ENCODE results near the gene HAS3.
"Not testable (repeated sequence)": the region's sequence is repeated elsewhere in the genome, so short reads cannot be mapped to it uniquely, and the experiment has no call there.

The HAS3 gene

DNA sequence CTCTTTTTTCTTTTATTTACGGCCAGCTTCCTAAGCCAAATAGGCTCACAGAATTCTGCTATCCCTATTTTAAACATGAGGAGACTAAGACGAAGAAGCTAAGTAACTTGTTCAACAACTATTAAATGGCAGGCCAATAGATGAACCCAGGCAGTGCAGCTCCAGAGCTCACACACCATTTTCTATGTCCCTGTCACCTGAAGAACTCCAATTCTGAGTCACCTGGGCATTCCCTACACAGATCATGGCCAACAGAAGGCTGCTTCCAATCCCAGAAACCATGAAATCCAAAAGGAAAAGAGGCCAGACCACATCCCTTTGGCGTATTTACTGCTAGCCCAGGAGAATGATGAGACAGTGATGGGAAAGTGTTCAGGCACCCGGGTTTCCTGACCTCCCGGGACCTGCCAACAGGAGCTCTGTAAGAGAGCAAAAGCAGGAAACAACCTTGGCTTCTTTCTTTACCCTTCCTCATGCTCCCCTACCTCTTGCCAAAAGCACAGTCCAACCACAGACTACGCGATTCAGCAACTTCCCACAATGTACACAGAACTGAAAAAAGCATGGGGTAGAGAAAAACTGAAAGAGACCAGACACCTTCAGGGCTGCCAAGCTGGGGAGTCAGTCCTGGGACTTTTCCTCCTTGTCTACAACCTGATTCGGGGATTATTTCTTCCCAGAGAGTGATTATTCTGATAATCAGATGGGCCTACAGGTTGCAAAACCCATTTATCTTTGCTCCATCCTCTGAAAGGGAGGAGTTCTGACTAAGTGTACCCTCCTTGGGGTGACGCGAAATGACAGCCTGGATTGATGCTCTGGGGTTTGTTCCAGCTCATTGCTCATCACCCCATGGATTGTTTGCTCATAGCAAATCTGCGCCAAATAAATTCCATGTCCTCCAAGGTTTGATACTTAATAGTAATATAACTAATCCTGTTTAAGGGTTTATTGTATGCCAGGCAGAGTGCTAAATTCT is 47.8 kb upstream of the HAS3 start:
- no peak for TF ChIP-seq EZH2phosphoT487 (IDR thresholded peaks at IDR 0.05; ENCODE audit: low read length)
- TF ChIP-seq, protein P1, sequence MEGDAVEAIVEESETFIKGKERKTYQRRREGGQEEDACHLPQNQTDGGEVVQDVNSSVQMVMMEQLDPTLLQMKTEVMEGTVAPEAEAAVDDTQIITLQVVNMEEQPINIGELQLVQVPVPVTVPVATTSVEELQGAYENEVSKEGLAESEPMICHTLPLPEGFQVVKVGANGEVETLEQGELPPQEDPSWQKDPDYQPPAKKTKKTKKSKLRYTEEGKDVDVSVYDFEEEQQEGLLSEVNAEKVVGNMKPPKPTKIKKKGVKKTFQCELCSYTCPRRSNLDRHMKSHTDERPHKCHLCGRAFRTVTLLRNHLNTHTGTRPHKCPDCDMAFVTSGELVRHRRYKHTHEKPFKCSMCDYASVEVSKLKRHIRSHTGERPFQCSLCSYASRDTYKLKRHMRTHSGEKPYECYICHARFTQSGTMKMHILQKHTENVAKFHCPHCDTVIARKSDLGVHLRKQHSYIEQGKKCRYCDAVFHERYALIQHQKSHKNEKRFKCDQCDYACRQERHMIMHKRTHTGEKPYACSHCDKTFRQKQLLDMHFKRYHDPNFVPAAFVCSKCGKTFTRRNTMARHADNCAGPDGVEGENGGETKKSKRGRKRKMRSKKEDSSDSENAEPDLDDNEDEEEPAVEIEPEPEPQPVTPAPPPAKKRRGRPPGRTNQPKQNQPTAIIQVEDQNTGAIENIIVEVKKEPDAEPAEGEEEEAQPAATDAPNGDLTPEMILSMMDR (IDR thresholded peaks at IDR 0.05; ENCODE audit: low read length), result no peak
- H2AFZ ChIP-seq (ENCODE audit: low read length), result no peak overlapping the region
- H3K4me2 ChIP-seq (ENCODE audit: low read depth, low read length), result no peak overlapping the region
- peak; percentile 27 for DNase-seq
- no peak overlapping the region for H3K9ac ChIP-seq (ENCODE audit: low read length)
- H3K4me1 ChIP-seq (ENCODE audit: low read length), result 0 out of 2 replicates have a peak, but pooled peaks cover 7% of the 10 kb centered on the region
- H3K9me3 ChIP-seq (replicated peaks; ENCODE audit: insufficient read depth, low read length), result no peaks in the 10 kb centered on the region
- no peaks in the 10 kb centered on the region for H3K27me3 ChIP-seq (replicated peaks; ENCODE audit: insufficient read depth, low read length)
- no peak overlapping the region for H3K4me3 ChIP-seq (ENCODE audit: low read length)
- no peaks in the 10 kb centered on the region for H3K79me2 ChIP-seq (ENCODE audit: low read length)
- no peak overlapping the region for H3K27ac ChIP-seq (ENCODE audit: low read length)
- no peaks in the 10 kb centered on the region for H3F3A ChIP-seq (ENCODE audit: insufficient read depth, low read length)
- H3K36me3 ChIP-seq (replicated peaks; ENCODE audit: insufficient read depth, low read length), result no peaks in the 10 kb centered on the region
- H4K20me1 ChIP-seq (ENCODE audit: insufficient read depth, low read length), result no peaks in the 10 kb centered on the region
- H3K9me2 ChIP-seq (replicated peaks; ENCODE audit: insufficient read depth, low read length), result no peaks in the 10 kb centered on the region

DNA sequence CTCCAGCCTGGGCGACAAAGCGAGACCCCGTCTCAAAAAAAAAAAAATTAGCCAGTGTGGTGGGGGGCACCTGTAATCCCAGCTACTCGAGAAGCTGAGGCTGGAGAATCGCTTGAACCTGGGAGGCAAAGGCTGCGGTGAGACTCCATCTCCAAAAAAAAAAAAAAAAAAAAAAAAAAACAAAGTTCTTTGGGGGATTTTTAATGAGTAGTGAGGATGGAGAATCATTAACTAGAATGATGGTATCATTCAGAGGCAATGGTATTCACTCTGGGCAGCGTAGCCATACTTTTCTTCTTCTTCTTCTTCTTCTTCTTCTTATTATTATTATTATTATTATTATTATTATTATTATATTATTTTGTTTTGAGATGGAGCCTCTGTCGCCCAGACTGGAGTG is 42.0 kb upstream of the HAS3 start:
- not testable (repeated sequence) for H3K27me3 ChIP-seq (replicated peaks; ENCODE audit: insufficient read depth, low read length); H3K4me1 ChIP-seq (ENCODE audit: low read length); H3K27ac ChIP-seq (ENCODE audit: low read length); DNase-seq; H3K4me3 ChIP-seq (ENCODE audit: low read length); H3K79me2 ChIP-seq (ENCODE audit: low read length); H3K36me3 ChIP-seq (replicated peaks; ENCODE audit: insufficient read depth, low read length); H3F3A ChIP-seq (ENCODE audit: insufficient read depth, low read length); H3K9me3 ChIP-seq (replicated peaks; ENCODE audit: insufficient read depth, low read length); H4K20me1 ChIP-seq (ENCODE audit: insufficient read depth, low read length); H3K9me2 ChIP-seq (replicated peaks; ENCODE audit: insufficient read depth, low read length); H3K9ac ChIP-seq (ENCODE audit: low read length); H2AFZ ChIP-seq (ENCODE audit: low read length); H3K4me2 ChIP-seq (ENCODE audit: low read depth, low read length)

GRCh38 chr16:69064124-69064763 is 41.2 kb upstream of the HAS3 start:
- no peaks in the 10 kb centered on the region for H3K4me1 ChIP-seq (ENCODE audit: low read length)
- H3K4me3 ChIP-seq (ENCODE audit: low read length), result no peak overlapping the region
- no peaks in the 10 kb centered on the region for H3K79me2 ChIP-seq (ENCODE audit: low read length)
- H3K36me3 ChIP-seq (replicated peaks; ENCODE audit: insufficient read depth, low read length), result no peaks in the 10 kb centered on the region
- H3K27ac ChIP-seq (ENCODE audit: low read length), result no peak overlapping the region
- no peak for TF ChIP-seq EZH2 (optimal IDR thresholded peaks at IDR 0.05; ENCODE audit: low read depth, low read length)
- no peaks in the 10 kb centered on the region for H3F3A ChIP-seq (ENCODE audit: insufficient read depth, low read length)
- DNase-seq, result no peak
- H2AFZ ChIP-seq (ENCODE audit: low read length), result no peak overlapping the region
- H3K27me3 ChIP-seq (replicated peaks; ENCODE audit: insufficient read depth, low read length), result no peaks in the 10 kb centered on the region
- H3K9ac ChIP-seq (ENCODE audit: low read length), result no peak overlapping the region
- H3K9me2 ChIP-seq (replicated peaks; ENCODE audit: insufficient read depth, low read length), result no peaks in the 10 kb centered on the region
- H3K4me2 ChIP-seq (ENCODE audit: low read depth, low read length), result no peak overlapping the region
- H4K20me1 ChIP-seq (ENCODE audit: insufficient read depth, low read length), result no peaks in the 10 kb centered on the region
- H3K9me3 ChIP-seq (replicated peaks; ENCODE audit: insufficient read depth, low read length), result no peaks in the 10 kb centered on the region

DNA sequence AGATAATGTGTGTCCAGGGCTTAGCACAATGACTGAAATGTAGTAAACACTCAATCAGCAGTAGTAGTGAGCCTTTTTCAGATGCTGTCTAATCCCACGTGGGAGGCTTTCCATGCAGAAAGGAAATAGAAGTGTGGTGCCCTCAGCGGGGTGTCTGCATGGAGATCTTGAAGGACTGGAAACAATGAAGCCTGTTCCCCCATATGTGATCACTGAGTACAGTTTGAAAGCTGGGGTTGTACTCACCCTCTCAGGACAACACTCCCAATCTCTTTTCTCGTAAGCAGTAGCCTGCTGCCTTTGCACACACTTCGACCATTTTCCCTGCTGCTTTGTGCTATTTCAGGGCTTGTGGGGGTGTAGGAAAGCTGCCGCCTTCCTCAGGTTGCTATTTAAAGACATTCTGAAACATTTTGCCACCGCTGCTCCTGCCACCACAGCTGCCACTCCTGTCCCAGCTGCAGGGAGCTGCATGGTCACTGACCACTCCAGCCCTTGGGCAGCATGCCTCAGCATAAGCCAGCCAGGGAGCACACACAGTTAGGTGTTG is 40.6 kb upstream of the HAS3 start:
- TF ChIP-seq EZH2phosphoT487 (IDR thresholded peaks at IDR 0.05; ENCODE audit: low read length) (no peak), EZH2 (optimal IDR thresholded peaks at IDR 0.05; ENCODE audit: low read depth, low read length) (no peak)
- TF ChIP-seq, protein P1 (IDR thresholded peaks at IDR 0.05; ENCODE audit: low read length), result no peak

More for the DNA sequence above, 40.6 kb upstream of the HAS3 start:
- H3K4me1 ChIP-seq (ENCODE audit: low read length), result no peaks in the 10 kb centered on the region
- DNase-seq, result no peak
- H3K27ac ChIP-seq (ENCODE audit: low read length), result no peak overlapping the region
- H3K27me3 ChIP-seq (replicated peaks; ENCODE audit: insufficient read depth, low read length), result no peaks in the 10 kb centered on the region
- no peak overlapping the region for H3K9ac ChIP-seq (ENCODE audit: low read length)
- H3K4me2 ChIP-seq (ENCODE audit: low read depth, low read length), result no peak overlapping the region
- no peak overlapping the region for H3K4me3 ChIP-seq (ENCODE audit: low read length)
- no peaks in the 10 kb centered on the region for H3K79me2 ChIP-seq (ENCODE audit: low read length)
- H3K36me3 ChIP-seq (replicated peaks; ENCODE audit: insufficient read depth, low read length), result no peaks in the 10 kb centered on the region
- no peaks in the 10 kb centered on the region for H4K20me1 ChIP-seq (ENCODE audit: insufficient read depth, low read length)
- H3K9me3 ChIP-seq (replicated peaks; ENCODE audit: insufficient read depth, low read length), result no peaks in the 10 kb centered on the region
- no peak overlapping the region for H2AFZ ChIP-seq (ENCODE audit: low read length)
- H3F3A ChIP-seq (ENCODE audit: insufficient read depth, low read length), result no peaks in the 10 kb centered on the region
- no peaks in the 10 kb centered on the region for H3K9me2 ChIP-seq (replicated peaks; ENCODE audit: insufficient read depth, low read length)

All from MM.1S (cell line).